Activated T-cell treated with anti-CD3 and anti-CD28 coated beads for 24 hours (primary cell): ENCODE results near the gene ARID3C.

ENCODE experiments used
- DNase-seq: peaks from one replicate; pipeline ENCODE4 v3.0.0-alpha.2; 2020; ENCODE audit warnings: low read depth

Gene ARID3C

GRCh38 chr9:34628656-34629490, at the start of gene ARID3C:
TSS of gene ARID3C (minus strand) at chr9:34629066. CDS start at chr9:34628014, 1,052 bp downstream.
- DNase-seq = peak; percentile 35

- DNase-seq = no peak
Observed at GRCh38 chr9:34675869-34676268, 47.0 kb upstream of the ARID3C start.

GRCh38 chr9:34675048-34675714, 46.3 kb upstream of the ARID3C start:
- peak; percentile 46 for DNase-seq

GRCh38 chr9:34674440-34674839, 45.6 kb upstream of the ARID3C start:
- DNase-seq = no peak

GRCh38 chr9:34671307-34671706, 42.4 kb upstream of the ARID3C start:
- DNase-seq = no peak

- DNase-seq = no peak
Observed at GRCh38 chr9:34669809-34670562, 41.1 kb upstream of the ARID3C start.

GRCh38 chr9:34665381-34666250, 36.8 kb upstream of the ARID3C start:
- peak; percentile 76 for DNase-seq

GRCh38 chr9:34665067-34665380, 36.2 kb upstream of the ARID3C start:
- DNase-seq = no peak

GRCh38 chr9:34664281-34665066, 35.6 kb upstream of the ARID3C start:
- DNase-seq = peak; percentile 62

GRCh38 chr9:34663303-34663605, 34.4 kb upstream of the ARID3C start:
- DNase-seq = no peak

- no peak for DNase-seq
Observed at GRCh38 chr9:34662526-34663302, 33.8 kb upstream of the ARID3C start, which contains the start of gene CCL27. TSS of gene CCL27 (minus strand) at chr9:34662657. CDS start at chr9:34662633, 24 bp downstream.

GRCh38 chr9:34659592-34660253, 30.9 kb upstream of the ARID3C start:
- no peak for DNase-seq

- DNase-seq = no peak
Observed at GRCh38 chr9:34658461-34658860, 29.6 kb upstream of the ARID3C start.

GRCh38 chr9:34656992-34657391, 28.1 kb upstream of the ARID3C start:
- no peak for DNase-seq

- no peak for DNase-seq
Observed at GRCh38 chr9:34655394-34655793, 26.5 kb upstream of the ARID3C start.

GRCh38 chr9:34654323-34655051, 25.6 kb upstream of the ARID3C start:
- DNase-seq = no peak

GRCh38 chr9:34653151-34654072, 24.5 kb upstream of the ARID3C start:
- DNase-seq = no peak

- no peak for DNase-seq
Observed at GRCh38 chr9:34652602-34653000, 23.7 kb upstream of the ARID3C start.
